RWPE1 (cell line): ENCODE results near the gene GHITM.
"Not testable (repeated sequence)": the region's sequence is repeated elsewhere in the genome, so short reads cannot be mapped to it uniquely, and the experiment has no call there.

ENCODE experiments used
- CTCF ChIA-PET: fragments of 350-600 bp; sonication (Branson Sonifier 250); formaldehyde crosslinking; extraction: SDS; loops from one replicate; lab custom pipeline; 2021; lab: Yijun Ruan, JAX
- POLR2A ChIA-PET: fragments of 400-600 bp; formaldehyde crosslinking; extraction: SDS; loops from one replicate; lab custom pipeline; 2020; ENCODE audit warnings: antibody characterized with exemption; ENCODE audit not compliant: low non-redundant PET; lab: Yijun Ruan, JAX
- DNase-seq: peaks from one replicate; pipeline ENCODE4 v3.0.0; 2012; ENCODE audit warnings: low spot score
- H3K27ac ChIP-seq: fragments of 450-650 bp; 2 replicates; pipeline ENCODE4 v1.5.1; 2017
- TF ChIP-seq, protein P1 (sequence below): fragments of 450-650 bp; conservative IDR thresholded peaks from 2 replicates; pipeline ENCODE4 v1.5.1; 2017; ENCODE audit warnings: low read depth, mild to moderate bottlenecking

Gene GHITM

DNA sequence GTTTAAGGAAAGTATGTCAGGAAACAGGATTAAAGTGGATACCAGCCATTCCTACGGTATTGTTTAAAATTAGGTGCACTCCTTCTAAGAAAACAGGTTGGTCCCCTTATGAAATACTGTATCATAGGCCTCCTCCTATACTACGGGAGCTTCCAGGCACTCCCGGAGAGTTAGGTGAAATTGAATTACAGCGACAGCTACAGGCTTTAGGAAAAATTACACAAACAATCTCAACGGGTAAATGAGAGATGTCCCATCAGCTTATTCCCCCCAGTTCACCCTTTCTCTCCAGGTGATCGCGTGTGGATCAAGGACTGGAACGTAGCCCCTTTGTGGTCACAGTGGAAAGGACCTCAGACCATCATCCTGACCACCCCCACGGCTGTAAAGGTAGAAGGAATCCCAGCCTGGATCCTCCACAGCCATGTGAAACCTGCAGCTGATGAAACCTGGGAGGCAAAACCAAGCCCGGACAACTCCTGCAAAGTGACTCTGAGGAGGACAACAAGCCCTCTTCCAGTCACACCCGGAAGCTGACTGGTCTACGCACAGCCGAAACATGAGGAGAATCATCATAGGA is 25.1 kb upstream of the GHITM start:
- ChIA-PET CTCF (interaction anchor here (0.8 to 1.3 kb wide), 2 partner anchors 11 to 62 kb away, joined by 3 to 5 read pairs; no protein-coding TSS in a partner anchor), POLR2A (no interaction called here)
- H3K27ac ChIP-seq = no peak overlapping the region
- TF ChIP-seq, protein P1, sequence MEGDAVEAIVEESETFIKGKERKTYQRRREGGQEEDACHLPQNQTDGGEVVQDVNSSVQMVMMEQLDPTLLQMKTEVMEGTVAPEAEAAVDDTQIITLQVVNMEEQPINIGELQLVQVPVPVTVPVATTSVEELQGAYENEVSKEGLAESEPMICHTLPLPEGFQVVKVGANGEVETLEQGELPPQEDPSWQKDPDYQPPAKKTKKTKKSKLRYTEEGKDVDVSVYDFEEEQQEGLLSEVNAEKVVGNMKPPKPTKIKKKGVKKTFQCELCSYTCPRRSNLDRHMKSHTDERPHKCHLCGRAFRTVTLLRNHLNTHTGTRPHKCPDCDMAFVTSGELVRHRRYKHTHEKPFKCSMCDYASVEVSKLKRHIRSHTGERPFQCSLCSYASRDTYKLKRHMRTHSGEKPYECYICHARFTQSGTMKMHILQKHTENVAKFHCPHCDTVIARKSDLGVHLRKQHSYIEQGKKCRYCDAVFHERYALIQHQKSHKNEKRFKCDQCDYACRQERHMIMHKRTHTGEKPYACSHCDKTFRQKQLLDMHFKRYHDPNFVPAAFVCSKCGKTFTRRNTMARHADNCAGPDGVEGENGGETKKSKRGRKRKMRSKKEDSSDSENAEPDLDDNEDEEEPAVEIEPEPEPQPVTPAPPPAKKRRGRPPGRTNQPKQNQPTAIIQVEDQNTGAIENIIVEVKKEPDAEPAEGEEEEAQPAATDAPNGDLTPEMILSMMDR = no peak
- no peak for DNase-seq

DNA sequence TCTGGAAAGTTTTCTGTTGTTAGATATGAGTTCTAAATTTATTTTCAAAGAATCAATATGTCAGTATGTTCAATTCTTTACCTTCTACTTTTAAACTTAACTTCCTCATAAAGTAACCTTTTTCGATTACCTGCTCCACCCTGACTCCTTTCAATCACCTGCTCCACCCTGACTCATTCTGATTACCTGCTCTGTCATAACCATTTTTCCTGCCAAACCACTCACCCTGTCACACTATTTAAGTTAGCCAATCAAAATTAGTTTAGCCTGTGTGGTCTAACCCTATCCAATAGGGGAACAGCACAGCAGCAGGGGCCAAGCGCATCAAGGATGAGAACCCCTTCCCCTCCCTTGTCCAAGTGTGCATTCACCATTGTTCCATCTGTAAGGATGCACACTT is 22.1 kb upstream of the GHITM start:
- DNase-seq, POLR2A ChIA-PET, CTCF ChIA-PET, H3K27ac ChIP-seq: not testable (repeated sequence)

DNA sequence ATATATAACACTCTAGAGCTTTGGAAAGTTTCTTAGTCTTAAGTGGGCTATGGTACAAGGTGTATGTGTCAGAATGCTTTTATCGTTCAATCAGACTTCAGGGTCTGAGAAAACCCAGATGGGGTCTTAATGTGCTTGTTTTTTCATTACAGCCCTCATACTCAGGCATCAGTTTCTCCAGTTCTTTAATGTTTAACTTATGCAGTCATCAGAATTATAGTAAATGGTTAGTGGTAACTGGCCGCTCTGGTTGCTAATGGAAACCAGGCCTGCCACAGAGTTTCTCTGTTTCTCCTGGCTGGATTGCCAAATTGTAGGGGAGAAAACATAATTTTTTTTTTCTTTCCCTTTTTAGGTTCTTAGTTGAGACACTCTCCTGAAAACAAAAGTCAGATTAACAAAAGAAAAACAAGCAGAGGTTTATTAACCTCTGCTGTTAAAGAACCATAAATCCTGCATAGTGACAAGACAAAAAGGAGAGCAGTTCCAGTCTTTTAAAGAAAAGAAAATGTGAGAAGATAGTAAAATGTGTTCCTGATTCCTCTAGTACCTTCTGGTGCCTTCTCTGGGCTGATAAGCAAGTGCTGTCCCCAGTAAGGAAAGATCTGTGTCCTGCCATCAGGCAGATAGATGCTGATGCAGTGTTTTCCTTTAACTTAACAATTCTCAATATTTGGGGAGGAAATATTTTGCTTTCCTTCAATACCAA is 21.5 kb upstream of the GHITM start:
- DNase-seq = no peak
- POLR2A ChIA-PET = no interaction called here
- CTCF ChIA-PET = no interaction called here
- TF ChIP-seq, protein P1 = no peak
- no peak overlapping the region for H3K27ac ChIP-seq

DNA sequence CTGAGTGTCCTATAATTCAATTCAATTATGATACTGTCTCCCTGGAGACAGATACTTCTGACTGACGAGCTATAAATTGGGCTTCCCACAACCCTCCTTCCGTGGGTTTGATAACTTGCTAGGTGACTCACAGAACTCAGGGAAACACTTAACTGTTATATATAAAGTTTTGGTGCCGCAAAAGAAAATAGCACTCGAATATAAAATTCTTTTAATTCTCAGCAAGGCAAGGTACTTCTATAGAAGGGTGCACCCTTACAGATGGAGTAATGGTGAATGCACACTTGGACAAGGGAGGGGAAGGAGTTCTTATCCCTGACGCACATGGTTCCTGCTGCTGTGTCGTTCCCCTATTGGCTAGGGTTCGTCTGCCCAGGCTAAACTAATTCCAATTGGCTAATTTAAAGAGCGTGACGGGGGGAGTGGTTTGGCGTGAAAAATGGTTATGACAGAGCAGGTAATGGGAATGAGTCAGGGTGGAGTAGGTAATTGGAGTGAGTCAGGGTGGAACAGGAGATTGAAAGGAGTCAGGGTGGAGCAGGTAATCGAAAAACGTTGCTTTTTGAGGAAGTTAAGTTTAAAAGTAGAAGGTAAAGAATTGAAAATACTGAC is 20.8 kb upstream of the GHITM start:
- CTCF ChIA-PET = no interaction called here
- DNase-seq = peak; percentile 24
- TF ChIP-seq, protein P1 = no peak
- POLR2A ChIA-PET = no interaction called here
- no peak overlapping the region for H3K27ac ChIP-seq

DNA sequence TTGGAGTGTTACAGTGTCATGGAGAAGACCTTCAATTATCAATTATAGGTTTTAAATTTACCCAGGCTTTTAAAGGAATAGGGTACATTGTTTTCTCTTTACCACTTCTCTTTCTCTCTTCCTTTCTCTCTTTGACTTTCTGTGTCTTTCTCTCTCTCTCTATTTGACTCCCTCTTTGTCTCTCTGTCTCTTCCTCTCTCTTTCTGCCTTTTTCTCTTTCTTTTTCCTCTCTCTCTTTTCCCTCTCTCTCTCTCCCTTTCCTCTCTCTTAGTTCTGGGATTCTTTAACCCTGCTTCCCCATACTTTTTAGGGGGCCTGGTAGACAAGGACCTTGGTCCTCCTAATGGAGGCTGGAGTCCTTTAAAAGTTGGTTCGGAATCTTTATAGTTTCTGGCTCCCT is 15.9 kb upstream of the GHITM start:
- no peak for DNase-seq
- H3K27ac ChIP-seq = no peak overlapping the region
- TF ChIP-seq, protein P1 = no peak
- ChIA-PET CTCF (interaction anchor here (0.7 kb wide), 1 partner anchor 399 kb away, joined by 8 read pairs; no protein-coding TSS in a partner anchor), POLR2A (no interaction called here)

DNA sequence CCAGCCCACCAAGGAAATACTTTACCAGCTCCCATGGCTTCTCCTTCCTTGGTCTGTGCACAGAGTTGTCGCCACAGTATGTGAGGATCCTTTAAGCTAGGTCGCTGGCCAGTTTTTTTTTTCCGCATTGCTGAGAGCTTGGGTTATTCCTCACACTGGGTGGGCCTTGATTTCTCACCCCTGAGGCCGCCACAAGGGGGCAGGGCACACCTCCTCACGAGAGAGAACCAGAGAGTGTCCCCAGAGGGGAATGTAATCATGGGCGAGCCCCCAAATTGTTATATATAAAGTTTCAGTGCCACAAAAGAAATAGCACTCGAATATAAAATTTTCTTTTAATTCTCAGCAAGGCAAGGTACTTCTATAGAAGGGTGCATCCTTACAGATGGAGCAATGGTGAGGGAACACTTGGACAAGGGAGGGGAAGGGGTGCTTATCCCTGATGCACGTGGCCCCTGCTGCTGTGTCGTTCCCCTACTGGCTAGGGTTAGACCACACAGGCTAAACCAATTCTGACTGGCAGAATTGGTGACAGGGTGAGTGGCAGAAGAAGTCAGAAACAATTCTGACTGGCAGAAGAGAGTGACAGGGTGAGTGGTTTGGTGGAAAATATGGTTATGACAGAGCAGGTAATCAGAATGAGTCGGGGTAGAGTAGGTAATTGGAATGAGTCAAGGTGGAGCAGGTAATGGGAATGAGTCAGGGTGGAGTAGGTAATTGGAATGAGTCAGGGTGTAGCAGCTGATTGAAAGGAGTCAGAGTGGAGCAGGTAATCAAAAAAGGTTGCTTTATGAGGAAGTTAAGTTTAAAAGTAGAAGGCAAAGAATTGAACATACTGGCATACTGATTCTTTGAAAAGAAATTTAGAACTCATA is 13.2 kb upstream of the GHITM start:
- DNase-seq, H3K27ac ChIP-seq, POLR2A ChIA-PET: not testable (repeated sequence)
- CTCF ChIA-PET = interaction anchor here (0.6 kb wide), 1 partner anchor 22 kb away, joined by 4 read pairs; no protein-coding TSS in a partner anchor

DNA sequence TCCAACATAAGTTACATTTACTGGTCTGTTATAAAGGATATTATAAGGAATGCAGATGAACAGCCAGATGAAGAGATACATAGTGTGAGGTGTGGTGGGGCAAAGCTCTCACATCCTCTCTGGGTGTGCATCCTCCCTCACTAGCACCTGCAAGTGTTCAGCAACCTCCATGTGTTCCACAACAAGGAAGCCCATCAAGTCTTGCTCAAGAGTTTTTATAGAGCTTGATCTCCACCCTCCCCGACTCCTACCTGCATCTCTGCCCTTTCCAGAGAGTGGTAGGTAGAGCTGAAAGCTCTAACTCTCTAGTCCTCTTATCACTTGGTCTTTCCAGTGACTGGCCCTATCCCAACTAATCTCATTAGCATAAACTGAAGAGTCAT is 12.5 kb upstream of the GHITM start:
- H3K27ac ChIP-seq = no peak overlapping the region
- TF ChIP-seq, protein P1 = no peak
- no peak for DNase-seq
- POLR2A ChIA-PET = no interaction called here
- CTCF ChIA-PET = interaction anchor here (0.6 kb wide), 1 partner anchor 22 kb away, joined by 4 read pairs; no protein-coding TSS in a partner anchor
